HG03571 (cell line): ENCODE data around the gene WDR64.

ENCODE experiments used
- ATAC-seq: cut with Tn5 transposase; IDR thresholded peaks from one replicate; pipeline ENCODE4 v1.9.1; 2021; ENCODE audit not compliant: unreplicated experiment

Gene WDR64

GRCh38 chr1:241834733-241835377 is 182.8 kb downstream of the WDR64 start:
- ATAC-seq = no peak

GRCh38 chr1:241836941-241837340 is 184.9 kb downstream of the WDR64 start:
- ATAC-seq = no peak

GRCh38 chr1:241837416-241837815 is 185.3 kb downstream of the WDR64 start:
- no peak for ATAC-seq

- ATAC-seq = no peak
These were observed 185.8 kb downstream of the WDR64 start for GRCh38 chr1:241837901-241838300.

- ATAC-seq = no peak
These were observed 186.8 kb downstream of the WDR64 start for GRCh38 chr1:241838897-241839296.

GRCh38 chr1:241839369-241839979 is 187.4 kb downstream of the WDR64 start:
- no peak for ATAC-seq

GRCh38 chr1:241840164-241840563 is 188.1 kb downstream of the WDR64 start:
- ATAC-seq = no peak

- no peak for ATAC-seq
These were observed 189.6 kb downstream of the WDR64 start for GRCh38 chr1:241841691-241842090.

- ATAC-seq = no peak
These were observed 190.5 kb downstream of the WDR64 start for GRCh38 chr1:241842565-241842964.

- ATAC-seq = no peak
These were observed 192.5 kb downstream of the WDR64 start for GRCh38 chr1:241844593-241844992.

GRCh38 chr1:241846375-241846774 is 194.3 kb downstream of the WDR64 start:
- no peak for ATAC-seq

- ATAC-seq = no peak
These were observed 194.9 kb downstream of the WDR64 start for GRCh38 chr1:241846862-241847539.

- ATAC-seq = no peak
These were observed 195.4 kb downstream of the WDR64 start for GRCh38 chr1:241847540-241847795.

GRCh38 chr1:241847796-241848685 is 196.0 kb downstream of the WDR64 start, which contains the start of gene EXO1:
EXO1 (plus strand) TSS chr1:241848204; CDS start chr1:241850426, 2,222 bp downstream.
- ATAC-seq = peak; percentile 97

GRCh38 chr1:241848686-241849344 is 196.7 kb downstream of the WDR64 start:
- ATAC-seq = no peak

- ATAC-seq = no peak
These were observed 197.2 kb downstream of the WDR64 start for GRCh38 chr1:241849345-241849695.
